Medulla oblongata (tissue), 1 donor: ENCODE measurements around the gene VEZT.
"Not testable (repeated sequence)": the region's sequence is repeated elsewhere in the genome, so short reads cannot be mapped to it uniquely, and the experiment has no call there.

Experiments used
- DNase-seq: peaks from one replicate; pipeline ENCODE4 v3.0.0-alpha.2; 2015; ENCODE audit errors: extremely low spot score

The VEZT gene

GRCh38 chr12:95224202-95225170, 6.9 kb downstream of the VEZT start:
- DNase-seq, result no peak

GRCh38 chr12:95225645-95226212, 8.1 kb downstream of the VEZT start:
- DNase-seq, result no peak

GRCh38 chr12:95227818-95228356, 10.3 kb downstream of the VEZT start:
- no peak for DNase-seq

DNA sequence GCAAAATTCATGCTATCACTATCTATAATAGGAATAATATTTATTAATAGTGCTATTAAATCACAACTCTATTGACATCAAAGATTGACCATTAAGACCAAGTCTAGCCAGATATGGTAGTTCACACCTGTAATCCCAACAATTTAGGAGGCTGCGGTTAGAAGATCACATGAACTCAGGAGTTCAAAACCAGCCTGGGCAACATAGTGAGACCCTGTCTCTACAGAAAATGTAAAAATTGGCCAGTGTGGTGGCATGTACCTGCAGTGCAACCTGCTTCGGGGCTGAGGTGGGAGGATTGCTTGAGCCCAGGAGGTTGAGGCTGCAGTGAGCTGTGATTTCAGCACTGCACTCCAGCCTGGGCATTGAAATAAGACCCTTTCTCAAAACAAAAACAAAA, 11.0 kb downstream of the VEZT start:
- no peak for DNase-seq

- no peak for DNase-seq
Observed at GRCh38 chr12:95229636-95230035, 12.0 kb downstream of the VEZT start.

GRCh38 chr12:95230313-95230712, 12.7 kb downstream of the VEZT start:
- DNase-seq, result no peak

DNA sequence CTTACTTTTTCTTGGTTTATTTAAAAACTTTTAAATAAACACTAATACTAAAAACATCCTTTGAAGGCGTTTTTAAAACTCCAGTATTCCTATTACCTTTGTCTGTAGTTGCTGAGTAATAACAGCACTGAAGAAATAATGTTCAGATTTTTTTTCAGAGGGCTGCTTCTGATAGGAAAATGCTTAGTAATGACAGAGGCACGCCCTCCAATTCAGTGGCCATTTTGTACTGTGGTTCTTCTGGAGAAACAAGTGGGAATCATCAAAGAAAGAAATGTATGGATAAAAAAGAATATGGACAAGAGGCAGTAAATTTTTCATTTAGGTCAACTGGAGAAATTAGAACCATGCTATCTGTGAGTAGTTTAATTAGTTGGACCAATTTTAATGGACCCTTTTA, 13.6 kb downstream of the VEZT start:
- no peak for DNase-seq

- not testable (repeated sequence) for DNase-seq
Observed at GRCh38 chr12:95234187-95234586, 16.6 kb downstream of the VEZT start.

DNA sequence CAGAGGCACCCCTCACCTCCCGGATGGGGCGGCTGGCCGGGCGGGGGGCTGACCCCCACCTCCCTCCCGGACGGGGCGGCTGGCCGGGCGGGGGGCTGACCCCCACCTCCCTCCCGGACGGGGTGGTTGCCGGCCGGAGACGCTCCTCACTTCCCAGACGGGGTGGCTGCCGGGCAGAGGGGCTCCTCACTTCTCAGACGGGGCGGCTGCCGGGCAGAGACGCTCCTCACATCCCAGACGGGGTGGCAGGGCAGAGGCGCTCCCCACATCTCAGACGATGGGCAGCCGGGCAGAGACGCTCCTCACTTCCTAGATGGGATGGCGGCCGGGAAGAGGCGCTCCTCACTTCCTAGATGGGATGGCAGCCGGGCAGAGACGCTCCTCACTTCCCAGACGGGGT, 18.0 kb downstream of the VEZT start:
- not testable (repeated sequence) for DNase-seq

GRCh38 chr12:95237315-95237714, 19.7 kb downstream of the VEZT start:
- no peak for DNase-seq

DNA sequence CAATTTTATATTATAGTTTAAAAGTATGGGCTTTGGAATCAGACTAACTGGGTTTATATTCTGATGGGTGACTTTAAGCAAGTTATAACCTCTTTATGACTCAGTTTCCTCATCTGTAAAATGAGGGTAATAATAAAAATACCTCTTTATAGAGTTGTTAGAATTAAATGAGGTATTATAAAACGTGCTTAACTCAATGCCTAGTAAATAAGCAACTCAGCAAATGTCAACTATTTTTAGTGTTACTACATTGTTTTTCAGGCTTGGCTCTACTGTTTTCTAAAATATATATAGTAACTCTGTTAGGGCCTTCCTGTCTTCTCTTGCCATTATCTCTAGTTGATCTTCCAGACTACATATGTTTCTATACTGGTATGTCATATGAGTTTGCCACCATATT, 20.5 kb downstream of the VEZT start:
- DNase-seq, result no peak

DNA sequence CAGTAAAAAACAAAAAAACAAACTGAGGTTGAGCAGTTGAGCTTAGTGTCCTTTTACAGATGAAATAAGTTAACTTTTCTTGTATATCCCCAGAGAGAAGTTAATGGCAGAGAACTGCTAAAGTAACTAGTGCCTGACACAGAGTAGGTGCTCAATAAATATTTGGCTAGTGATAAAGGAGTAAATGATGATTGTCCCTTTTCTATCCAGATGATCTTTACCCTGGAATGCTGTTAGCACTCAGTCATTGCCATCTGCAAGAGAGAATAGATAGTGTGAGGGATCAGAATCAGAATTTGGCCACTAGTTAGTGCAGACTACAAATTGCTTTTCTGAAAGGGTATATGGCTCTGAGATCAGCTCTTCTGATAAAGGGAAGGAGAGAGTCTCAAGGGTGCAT, 21.6 kb downstream of the VEZT start:
- no peak for DNase-seq

- DNase-seq, result not testable (repeated sequence)
Observed at GRCh38 chr12:95239835-95240234, 22.2 kb downstream of the VEZT start.

- DNase-seq, result no peak
Observed at GRCh38 chr12:95240556-95240955, 22.9 kb downstream of the VEZT start.

DNA sequence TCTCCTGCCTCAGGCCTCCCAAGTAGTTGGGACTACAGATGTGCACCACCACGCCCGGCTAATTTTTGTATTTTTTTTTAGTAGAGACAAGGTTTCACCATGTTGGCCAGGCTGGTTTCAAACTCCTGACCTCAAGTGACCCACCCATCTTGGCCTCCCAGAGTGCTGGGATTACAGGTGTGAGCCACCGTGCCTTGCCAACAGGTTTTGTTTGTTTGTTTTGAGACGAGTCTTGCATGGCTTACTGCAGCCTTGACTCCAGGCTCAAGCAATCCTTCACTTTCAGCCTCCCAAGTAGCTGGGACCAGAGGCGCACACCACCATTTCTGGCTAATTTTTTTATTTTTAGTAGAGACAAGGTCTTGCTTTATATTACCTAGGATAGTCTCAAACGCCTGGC, 23.5 kb downstream of the VEZT start:
- not testable (repeated sequence) for DNase-seq

GRCh38 chr12:95241761-95242506, 24.3 kb downstream of the VEZT start:
- DNase-seq, result no peak

- no peak for DNase-seq
Observed at GRCh38 chr12:95243497-95244183, 26.0 kb downstream of the VEZT start.

DNA sequence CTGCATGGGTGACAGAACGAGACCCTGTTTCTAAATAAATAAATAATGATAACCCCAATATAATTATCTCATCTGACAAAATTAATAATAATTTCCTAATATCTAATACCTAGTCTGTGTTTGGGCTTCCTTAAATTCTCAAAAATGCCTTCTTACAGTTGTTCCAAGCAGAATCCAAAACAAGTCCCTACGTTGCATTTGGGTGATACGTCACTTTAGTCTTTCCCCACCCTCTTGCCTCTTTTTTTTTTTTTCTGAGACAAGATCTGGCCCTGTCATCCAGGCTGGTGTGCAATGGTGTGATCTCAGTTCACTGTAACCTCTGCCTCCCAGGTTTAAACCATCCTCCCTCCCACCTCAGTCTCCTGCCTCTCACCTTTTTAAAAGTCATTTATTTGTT, 26.7 kb downstream of the VEZT start:
- no peak for DNase-seq

DNA sequence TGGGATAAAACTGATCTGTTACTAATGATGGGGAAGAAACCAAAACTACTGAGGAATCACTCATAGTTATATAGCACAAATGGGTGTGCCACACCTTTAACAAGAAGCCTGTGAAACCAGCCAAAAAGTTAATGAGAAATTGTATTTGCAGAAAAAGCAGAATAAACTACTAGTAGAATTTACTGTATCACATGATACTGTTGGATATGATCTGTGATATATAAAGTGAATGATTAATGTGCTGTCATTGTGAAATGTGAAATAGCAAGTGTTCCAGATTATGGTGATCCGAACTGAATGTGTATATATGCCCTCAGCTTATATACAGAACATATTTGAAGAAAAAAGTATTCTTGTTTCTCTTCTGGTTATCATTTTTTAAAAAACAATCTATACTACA, 30.5 kb downstream of the VEZT start:
- DNase-seq, result no peak

DNA sequence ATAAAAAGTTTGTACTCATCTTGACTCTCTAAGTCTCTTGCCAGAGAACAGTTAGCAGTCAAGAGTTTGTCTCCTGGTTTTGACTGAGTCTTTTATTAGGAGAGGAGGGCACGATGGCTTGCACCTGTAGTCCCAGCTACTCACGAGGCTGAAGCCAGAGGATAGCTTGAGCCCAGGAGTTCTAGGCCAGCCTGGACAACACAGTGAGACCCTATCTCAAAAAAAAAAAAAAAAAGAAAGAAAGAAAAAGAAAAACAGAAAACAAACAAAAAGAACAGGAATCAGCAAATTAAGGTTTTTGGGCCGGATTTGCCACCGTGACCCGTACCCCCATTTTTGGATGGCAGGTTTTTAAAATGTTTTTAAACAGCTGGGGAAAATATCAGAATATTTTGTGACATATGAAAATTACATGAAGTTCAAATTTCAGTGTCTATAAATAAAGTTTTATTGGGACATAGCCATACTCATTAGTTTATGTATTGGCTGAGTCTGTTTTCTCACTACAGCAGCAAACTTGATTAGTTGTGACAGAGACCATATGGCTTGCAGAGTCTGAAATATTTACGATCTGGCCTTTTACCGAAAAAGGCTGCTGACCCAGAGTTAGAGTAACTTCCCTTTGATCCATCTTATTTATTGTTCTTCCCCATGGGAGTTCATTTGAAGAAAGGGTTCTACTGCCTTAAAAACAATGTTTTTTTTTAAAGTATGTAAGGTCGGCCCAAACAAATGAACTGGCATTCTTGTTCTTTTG, 31.2 kb downstream of the VEZT start:
- DNase-seq, result no peak

DNA sequence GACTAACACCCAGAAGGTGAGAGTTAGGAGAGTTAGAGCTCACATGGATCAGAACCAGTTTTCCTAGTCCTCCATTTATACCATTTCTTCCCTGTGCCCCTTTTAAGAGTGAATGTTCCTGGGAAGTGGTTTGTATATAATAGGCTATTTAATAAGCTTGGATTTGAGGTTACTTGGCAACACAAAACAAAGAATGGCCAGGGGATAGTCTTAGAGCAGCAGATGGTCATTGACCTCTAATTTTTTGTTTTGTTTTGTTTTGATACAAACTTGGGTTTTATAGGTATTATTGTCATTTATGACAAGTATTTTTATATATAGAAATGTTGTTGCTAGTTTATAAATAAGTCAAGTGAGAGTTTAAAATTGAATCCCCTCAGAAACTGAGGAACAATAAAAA, 35.8 kb downstream of the VEZT start:
- no peak for DNase-seq
